DND-41 (cell line): Measurements from ENCODE around the gene STX10.

Source experiments
- ATAC-seq: fragments of 200-7000 bp; cut with Tn5 transposase; 3 replicates; pipeline ENCODE4 v1.9.1; 2021; ENCODE audit warnings: low read depth; ENCODE audit not compliant: insufficient read depth
- DNase-seq: peaks from one replicate; pipeline ENCODE4 v3.0.0-alpha.2; 2020
- H2AFZ ChIP-seq: 2 replicates; pipeline ENCODE4 v1.6.0; 2012; ENCODE audit warnings: low read depth, low read length
- H3K27ac ChIP-seq: 2 replicates; pipeline ENCODE4 v1.5.1; 2012; ENCODE audit warnings: low read length, inconsistent platforms
- H3K27me3 ChIP-seq: fragments of 200-600 bp; sonication (generic); 2 replicates; pipeline ENCODE4 v1.6.0; 2012; ENCODE audit warnings: low read length, mild to moderate bottlenecking, inconsistent platforms; ENCODE audit not compliant: insufficient read depth, poor library complexity
- H3K36me3 ChIP-seq: 2 replicates; pipeline ENCODE4 v1.5.1; 2012; ENCODE audit warnings: low read length, inconsistent platforms; ENCODE audit not compliant: insufficient read depth
- H3K4me1 ChIP-seq: 2 replicates; pipeline ENCODE4 v1.5.1; 2012; ENCODE audit warnings: mild to moderate bottlenecking, low read length; ENCODE audit not compliant: insufficient read depth
- H3K4me2 ChIP-seq: 2 replicates; pipeline ENCODE4 v1.6.0; 2012; ENCODE audit warnings: mild to moderate bottlenecking, moderate library complexity, low read length, inconsistent platforms; ENCODE audit not compliant: insufficient read depth
- H3K4me3 ChIP-seq, 2 experiments: fragments of 200-600 bp in 1 of 2; shearing (Covaris generic) in 1 of 2; 2 replicates each; pipeline ENCODE4 v1.5.1; 2012 to 2016; ENCODE audit warnings: inconsistent platforms in 2 of 2, low read length in 2 of 2, mild to moderate bottlenecking in 2 of 2, low read depth in 1 of 2, moderate library complexity in 1 of 2
- H3K79me2 ChIP-seq: 2 replicates; pipeline ENCODE4 v1.6.0; 2012; ENCODE audit warnings: low read length, inconsistent platforms; ENCODE audit not compliant: insufficient read depth
- H3K9ac ChIP-seq: 2 replicates; pipeline ENCODE4 v1.6.0; 2012; ENCODE audit warnings: low read depth, mild to moderate bottlenecking, inconsistent platforms, low read length, moderate library complexity
- H3K9me3 ChIP-seq: 2 replicates; pipeline ENCODE4 v1.5.1; 2012; ENCODE audit warnings: low read length, moderate library complexity, mild to moderate bottlenecking, inconsistent platforms; ENCODE audit not compliant: insufficient read depth, severe bottlenecking
- H4K20me1 ChIP-seq: 2 replicates; pipeline ENCODE4 v1.6.0; 2012; ENCODE audit warnings: low read length; ENCODE audit not compliant: insufficient read depth
- EZH2 ChIP-seq: IDR thresholded peaks from 3 replicates; pipeline ENCODE4 v1.6.1; 2012; ENCODE audit warnings: borderline replicate concordance, low read depth, mild to moderate bottlenecking, moderate library complexity, low read length, inconsistent platforms; ENCODE audit not compliant: severe bottlenecking
- TF ChIP-seq, protein P1 (sequence below): IDR thresholded peaks from 2 replicates; pipeline ENCODE4 v1.5.1; 2012; ENCODE audit warnings: borderline replicate concordance, low read length, moderate library complexity, mild to moderate bottlenecking; ENCODE audit not compliant: poor library complexity, severe bottlenecking; ENCODE audit errors: extremely low read depth

The STX10 gene

DNA sequence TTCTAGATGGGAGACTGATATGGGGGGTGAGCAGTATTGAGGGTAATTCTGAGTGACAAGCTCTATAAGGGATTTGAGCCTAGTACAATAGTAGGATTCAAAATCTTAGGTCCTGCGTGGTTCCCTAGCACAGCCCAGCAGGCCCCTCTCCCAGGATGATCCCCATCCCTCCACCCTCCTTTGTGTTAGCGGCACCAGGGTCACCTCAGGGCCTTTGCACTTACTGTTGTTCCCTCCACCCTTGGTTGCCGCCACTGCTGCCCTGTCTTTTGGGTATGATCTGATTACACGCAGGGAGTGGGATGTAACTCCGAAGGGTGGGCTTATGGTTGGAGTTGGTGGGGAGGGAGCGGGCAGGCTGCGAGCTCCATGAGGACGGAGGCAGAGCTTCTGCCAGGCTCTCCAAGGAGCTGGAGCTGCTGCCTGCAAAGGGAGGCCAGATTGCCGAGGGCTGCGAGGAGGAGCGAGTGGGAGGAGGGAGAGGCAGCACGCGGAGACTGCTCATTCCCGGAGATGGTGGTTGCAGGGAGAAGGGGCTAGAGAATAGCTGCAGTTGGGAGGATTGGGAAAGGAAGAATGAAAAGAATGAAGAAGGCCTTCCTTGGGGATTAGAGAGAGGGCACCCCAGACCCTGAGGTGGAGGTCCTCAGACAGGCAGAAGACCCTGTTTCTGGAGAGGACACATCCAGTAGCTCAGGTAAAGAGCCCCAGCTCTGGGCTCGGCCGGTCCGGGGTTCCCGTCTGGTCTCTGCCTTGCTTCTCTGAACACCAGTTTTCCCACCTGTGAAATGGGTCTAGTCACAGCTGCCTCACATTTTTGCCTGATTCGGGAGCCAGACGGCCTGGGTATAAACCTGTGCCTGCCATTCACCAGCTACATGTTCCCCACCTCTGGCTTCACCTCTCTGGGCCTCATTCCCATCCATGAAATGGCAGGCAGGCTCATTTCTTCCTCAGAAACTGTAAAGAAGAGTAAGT, 26.9 kb downstream of the STX10 start:
- Histone ChIP-seq H3K4me1 (peaks cover 23% of the 10 kb centered on the region), H3K79me2 (peaks cover 96% of the 10 kb centered on the region), H3K27ac (no peak overlapping the region), H3K27me3 (no peaks in the 10 kb centered on the region), H4K20me1 (peaks cover 74% of the 10 kb centered on the region), H3K9me3 (no peaks in the 10 kb centered on the region), H3K9ac (no peak overlapping the region), H2AFZ (no peak overlapping the region), H3K4me2 (no peak overlapping the region), H3K36me3 (peaks cover 59% of the 10 kb centered on the region), H3K4me3 (no peak overlapping the region)
- DNase-seq (no peak), ATAC-seq (no peak)
- TF ChIP-seq, protein P1, sequence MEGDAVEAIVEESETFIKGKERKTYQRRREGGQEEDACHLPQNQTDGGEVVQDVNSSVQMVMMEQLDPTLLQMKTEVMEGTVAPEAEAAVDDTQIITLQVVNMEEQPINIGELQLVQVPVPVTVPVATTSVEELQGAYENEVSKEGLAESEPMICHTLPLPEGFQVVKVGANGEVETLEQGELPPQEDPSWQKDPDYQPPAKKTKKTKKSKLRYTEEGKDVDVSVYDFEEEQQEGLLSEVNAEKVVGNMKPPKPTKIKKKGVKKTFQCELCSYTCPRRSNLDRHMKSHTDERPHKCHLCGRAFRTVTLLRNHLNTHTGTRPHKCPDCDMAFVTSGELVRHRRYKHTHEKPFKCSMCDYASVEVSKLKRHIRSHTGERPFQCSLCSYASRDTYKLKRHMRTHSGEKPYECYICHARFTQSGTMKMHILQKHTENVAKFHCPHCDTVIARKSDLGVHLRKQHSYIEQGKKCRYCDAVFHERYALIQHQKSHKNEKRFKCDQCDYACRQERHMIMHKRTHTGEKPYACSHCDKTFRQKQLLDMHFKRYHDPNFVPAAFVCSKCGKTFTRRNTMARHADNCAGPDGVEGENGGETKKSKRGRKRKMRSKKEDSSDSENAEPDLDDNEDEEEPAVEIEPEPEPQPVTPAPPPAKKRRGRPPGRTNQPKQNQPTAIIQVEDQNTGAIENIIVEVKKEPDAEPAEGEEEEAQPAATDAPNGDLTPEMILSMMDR: no peak
- no peak for TF ChIP-seq EZH2

GRCh38 chr19:13122275-13122878, 27.8 kb downstream of the STX10 start:
- Histone ChIP-seq H3K4me3 (no peak overlapping the region), H3K4me2 (peak overlapping the region; percentile 0; the same call in 1 of the 2 replicates), H2AFZ (no peak overlapping the region), H3K36me3 (peaks cover 59% of the 10 kb centered on the region), H3K9ac (no peak overlapping the region), H3K27ac (no peak overlapping the region), H3K79me2 (peaks cover 91% of the 10 kb centered on the region), H3K9me3 (no peaks in the 10 kb centered on the region), H3K4me1 (peaks cover 29% of the 10 kb centered on the region), H3K27me3 (no peaks in the 10 kb centered on the region), H4K20me1 (peaks cover 67% of the 10 kb centered on the region)
- ATAC-seq (no peak), DNase-seq (no peak)
- TF ChIP-seq, protein P1: no peak
- TF ChIP-seq EZH2: no peak

GRCh38 chr19:13121551-13122274, 28.5 kb downstream of the STX10 start:
- peak overlapping the region; percentile 0; the same call in 1 of the 2 replicates for H3K4me2 ChIP-seq
- peaks cover 66% of the 10 kb centered on the region for H4K20me1 ChIP-seq
- H3K36me3 ChIP-seq: peaks cover 59% of the 10 kb centered on the region

More at GRCh38 chr19:13121551-13122274, 28.5 kb downstream of the STX10 start:
- ATAC-seq (no peak), DNase-seq (no peak)
- H3K4me1 ChIP-seq: peaks cover 35% of the 10 kb centered on the region
- no peak overlapping the region for H3K9ac ChIP-seq
- H2AFZ ChIP-seq: no peak overlapping the region
- H3K27me3 ChIP-seq: no peaks in the 10 kb centered on the region
- no peaks in the 10 kb centered on the region for H3K9me3 ChIP-seq
- H3K79me2 ChIP-seq: peaks cover 87% of the 10 kb centered on the region
- no peak overlapping the region for H3K4me3 ChIP-seq
- H3K27ac ChIP-seq: no peak overlapping the region
- TF ChIP-seq EZH2: no peak
- TF ChIP-seq, protein P1: no peak
